Vagina (tissue), 2 donors: ENCODE data around the gene TASP1.

Source experiments
- POLR2AphosphoS5 ChIP-seq, 2 donors: sonication (generic); formaldehyde crosslinking; IDR thresholded peaks; one replicate each; pipeline ENCODE4 v1.9.0; 2017; ENCODE audit warnings: antibody characterized with exemption in 2 of 2, mild to moderate bottlenecking in 2 of 2, low read depth in 1 of 2; ENCODE audit not compliant: insufficient read depth in 1 of 2
- TF ChIP-seq, protein P1 (sequence below), 3 experiments: fragments of 450-650 bp in 2 of 3; fragments of 200-600 bp in 1 of 3; sonication (generic) in 1 of 3; IDR thresholded peaks; one replicate each; pipeline ENCODE4 v1.5.1; 2017 to 2019; ENCODE audit warnings: antibody characterized with exemption in 3 of 3, mild to moderate bottlenecking in 2 of 3, moderate library complexity in 2 of 3

DNA sequence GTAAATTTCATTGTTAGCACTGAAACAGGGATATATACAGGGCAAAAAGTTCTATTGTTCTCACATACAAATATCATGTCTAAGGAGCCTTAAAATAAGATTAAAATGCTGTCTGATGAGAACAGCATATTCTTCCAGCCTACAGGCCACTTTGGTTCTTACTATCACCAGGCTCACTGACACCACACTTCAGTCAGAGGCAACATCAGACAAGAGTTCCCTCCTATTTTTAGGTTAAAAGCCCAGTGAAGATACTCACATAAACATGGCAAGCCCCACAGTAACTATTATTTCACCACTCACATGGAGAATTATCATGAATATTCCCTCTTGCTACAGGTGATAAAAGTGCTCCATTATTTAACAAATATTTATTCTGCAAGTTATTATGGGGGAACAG lies 241.9 kb downstream of the TASP1 start:
- TF ChIP-seq POLR2AphosphoS5 (IDR thresholded peaks at IDR 0.05; ENCODE audit: insufficient read depth in 1 of 2, low read depth in 1 of 2): no peak
- TF ChIP-seq, protein P1, sequence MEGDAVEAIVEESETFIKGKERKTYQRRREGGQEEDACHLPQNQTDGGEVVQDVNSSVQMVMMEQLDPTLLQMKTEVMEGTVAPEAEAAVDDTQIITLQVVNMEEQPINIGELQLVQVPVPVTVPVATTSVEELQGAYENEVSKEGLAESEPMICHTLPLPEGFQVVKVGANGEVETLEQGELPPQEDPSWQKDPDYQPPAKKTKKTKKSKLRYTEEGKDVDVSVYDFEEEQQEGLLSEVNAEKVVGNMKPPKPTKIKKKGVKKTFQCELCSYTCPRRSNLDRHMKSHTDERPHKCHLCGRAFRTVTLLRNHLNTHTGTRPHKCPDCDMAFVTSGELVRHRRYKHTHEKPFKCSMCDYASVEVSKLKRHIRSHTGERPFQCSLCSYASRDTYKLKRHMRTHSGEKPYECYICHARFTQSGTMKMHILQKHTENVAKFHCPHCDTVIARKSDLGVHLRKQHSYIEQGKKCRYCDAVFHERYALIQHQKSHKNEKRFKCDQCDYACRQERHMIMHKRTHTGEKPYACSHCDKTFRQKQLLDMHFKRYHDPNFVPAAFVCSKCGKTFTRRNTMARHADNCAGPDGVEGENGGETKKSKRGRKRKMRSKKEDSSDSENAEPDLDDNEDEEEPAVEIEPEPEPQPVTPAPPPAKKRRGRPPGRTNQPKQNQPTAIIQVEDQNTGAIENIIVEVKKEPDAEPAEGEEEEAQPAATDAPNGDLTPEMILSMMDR (IDR thresholded peaks at IDR 0.05): no peak
